Endothelial cell of umbilical vein (primary cell): Measurements from ENCODE around the gene GRAMD4.

Experiments used
- CTCF ChIP-seq, 2 donors: IDR thresholded peaks; 1 replicate in 1 of 2; 2 replicates in 1 of 2; pipeline ENCODE4 v1.5.1; 2011; ENCODE audit warnings: low read length in 2 of 2, mild to moderate bottlenecking in 2 of 2, moderate library complexity in 2 of 2, control low read depth in 1 of 2, inconsistent platforms in 1 of 2, low read depth in 1 of 2; ENCODE audit not compliant: insufficient read depth in 1 of 2; ENCODE audit errors: extremely low read depth in 1 of 2
- JUN ChIP-seq: IDR thresholded peaks from 2 replicates; pipeline ENCODE4 v1.6.1; 2011; ENCODE audit warnings: borderline replicate concordance, low read depth; ENCODE audit not compliant: insufficient read length, insufficient read depth
- POLR2A ChIP-seq: IDR thresholded peaks from 2 replicates; pipeline ENCODE4 v1.6.1; 2012; ENCODE audit warnings: low read depth, mild to moderate bottlenecking, control low read depth, low read length
- POLR2AphosphoS5 ChIP-seq: IDR thresholded peaks from 2 replicates; pipeline ENCODE4 v1.6.1; 2012; ENCODE audit warnings: low read depth, mild to moderate bottlenecking, control low read depth, low read length, moderate library complexity; ENCODE audit not compliant: insufficient read depth

- TF ChIP-seq JUN (no peak), CTCF (IDR thresholded peaks at IDR 0.05; ENCODE audit: extremely low read depth in 1 of 2, insufficient read depth in 1 of 2, low read depth in 1 of 2, low read length in 2 of 2) (no peak), POLR2A (no peak), POLR2AphosphoS5 (no peak)
These were observed 7.1 kb upstream of the GRAMD4 start for GRCh38 chr22:46612904-46613605.
